Adrenal gland (tissue), 12 donors: ENCODE data around the gene NDUFAF5. TPM values are rescaled to one million over a fixed set of nuclear protein-coding genes. Genes with fewer than 3 reads are reported as not detected.

ENCODE experiments used
- DNase-seq, 7 donors: peaks; one replicate each; pipeline ENCODE4 v3.0.0-alpha.2; 2019 to 2020
- H3K27ac ChIP-seq, 5 donors: fragments of 200-600 bp; sonication (generic) in 4 of 5; 1 replicate in 3 of 5; 2 replicates in 2 of 5; pipeline versions ENCODE4 v1.5.1 to v1.8.0; 2016 to 2020; ENCODE audit warnings: mild to moderate bottlenecking in 1 of 5
- H3K27me3 ChIP-seq: fragments of 200-600 bp; 2 replicates; pipeline ENCODE4 v1.8.0; 2021
- H3K36me3 ChIP-seq, 2 donors: fragments of 200-600 bp; replicated peaks in 1 of 2; 1 replicate in 1 of 2; 2 replicates in 1 of 2; pipeline versions ENCODE4 v1.5.1 to v1.8.0; 2018 to 2022
- H3K4me1 ChIP-seq, 2 donors: fragments of 200-600 bp; replicated peaks in 1 of 2; 1 replicate in 1 of 2; 2 replicates in 1 of 2; pipeline versions ENCODE4 v1.5.1 to v1.8.0; 2018 to 2021
- H3K4me3 ChIP-seq, 4 donors: fragments of 200-600 bp; sonication (generic) in 3 of 4; one replicate each; pipeline ENCODE4 v1.5.1; 2016 to 2018
- H3K9me3 ChIP-seq, 3 donors: fragments of 200-600 bp; sonication (generic) in 1 of 3; replicated peaks in 1 of 3; 1 replicate in 2 of 3; 2 replicates in 1 of 3; pipeline versions ENCODE4 v1.5.1 to v1.8.0; 2016 to 2021
- CTCF ChIP-seq, 6 experiments: fragments of 450-650 bp in 4 of 6; fragments of 200-600 bp in 2 of 6; sonication (generic) in 1 of 6; IDR thresholded peaks; 1 replicate in 5 of 6; 2 replicates in 1 of 6; pipeline versions ENCODE4 v1.5.1 to v1.8.0; 2016 to 2021; ENCODE audit warnings: antibody characterized with exemption in 6 of 6, mild to moderate bottlenecking in 2 of 6, moderate library complexity in 1 of 6
- POLR2A ChIP-seq, 2 donors: fragments of 450-650 bp; IDR thresholded peaks; one replicate each; pipeline ENCODE4 v1.6.1; 2017; ENCODE audit warnings: antibody characterized with exemption in 2 of 2, mild to moderate bottlenecking in 2 of 2, moderate library complexity in 1 of 2
- WGBS, 4 donors: extraction: QIAGEN DNeasy Blood & Tissue Kit in 2 of 4; methylation state at CpG; one replicate each; pipeline versions ENCODE4 v1.1.5 to v1.1.7; 2013 to 2017; 5-methylcytosine and 5-hydroxymethylcytosine counted together
- intact Hi-C, 2 donors: fragments of 100-400 bp; cut with DNase I; formaldehyde crosslinking; loops; one replicate each; pipeline versions ENCODE4 v1.14.1 to v1.15.0; 2022 to 2023
- polyA plus RNA-seq, 3 donors: library from polyadenylated mRNA; stranded (reverse); fragments of 200-250 nt in 2 of 3; fragments of 350-450 nt in 1 of 3; fragmentation: Illumina TruSeq in 1 of 3; extraction: RNeasy Lipid Tissue Mini Kit (QIAGEN cat#74804) in 1 of 3; gene quantifications; one replicate each; pipeline ENCODE4 v1.2.3, GENCODE V29; 2013 to 2014
- total RNA-seq, 9 donors: library from RNA; depleted of rRNA in 4 of 9; stranded (reverse); fragments of >200 nt in 4 of 9; fragments of 120-200 nt in 1 of 9; fragmentation: NEBNext Ultra II Directional in 1 of 9; extraction: Animal tissue kit (Norgen Biotek cat#: 25700) in 1 of 9; gene quantifications; one replicate each; pipeline versions ENCODE4 v1.1.0 to v1.2.4, GENCODE V29; 2013 to 2023
- donor health status: healthy with polysubstance abuse.
- donor health status: Bipolar disorder and iron deficiency.
- donor health status: DM: yes; HTN: yes; CAD: no.
- donor health status: DM: no; HTN: no; CAD: no.
- donor health status: DM: no; HTN: no; CAD: no.
- donor health status: DM: yes; HTN: yes; CAD: no.

The NDUFAF5 gene
- total and polyA plus RNA-seq, 12 donors: 6.3 to 54.1 (median 22.9) TPM

GRCh38 chr20:13739731-13740649, 44.8 kb upstream of the NDUFAF5 start:
- intact Hi-C loops: no loop called here
- WGBS, 4 donors: 73 to 84% (median 77%) methylated on average over 3 of the region's 3 CpGs
- DNase-seq: no peak
- peaks cover 15 to 26% of the 10 kb centered on the region in 2 donors for H3K4me1 ChIP-seq
- H3K4me3 ChIP-seq: no peak overlapping the region
- no peaks in the 10 kb centered on the region for H3K27me3 ChIP-seq
- H3K36me3 ChIP-seq: no peaks in the 10 kb centered on the region
- peak overlapping the region in 1 of 5 donors; percentile 19 for H3K27ac ChIP-seq
- peaks cover 0 to 8% (median 0%) of the 10 kb centered on the region in 3 donors for H3K9me3 ChIP-seq
- TF ChIP-seq POLR2A (IDR thresholded peaks at IDR 0.05) (no peak), CTCF (IDR thresholded peaks at IDR 0.05) (no peak)

GRCh38 chr20:13741879-13742278, 42.9 kb upstream of the NDUFAF5 start:
- H3K4me3 ChIP-seq: no peak overlapping the region
- H3K9me3 ChIP-seq: peaks cover 0 to 8% (median 0%) of the 10 kb centered on the region in 3 donors
- 90 to 97% (median 94%) methylated on average over 6 of the region's 6 CpGs for WGBS, 4 donors
- intact Hi-C loops: no loop called here
- H3K36me3 ChIP-seq: no peaks in the 10 kb centered on the region
- no peak for TF ChIP-seq POLR2A (IDR thresholded peaks at IDR 0.05)
- no peak for TF ChIP-seq CTCF (IDR thresholded peaks at IDR 0.05)
- no peaks in the 10 kb centered on the region for H3K27me3 ChIP-seq
- H3K4me1 ChIP-seq: peaks cover 6 to 16% of the 10 kb centered on the region in 2 donors
- no peak overlapping the region for H3K27ac ChIP-seq
- no peak for DNase-seq

GRCh38 chr20:13744352-13744751, 40.5 kb upstream of the NDUFAF5 start:
- peaks cover 0 to 5% of the 10 kb centered on the region in 2 donors for H3K4me1 ChIP-seq
- no peak overlapping the region for H3K27ac ChIP-seq
- WGBS, 4 donors: 63 to 80% (median 76%) methylated on average over 1 of the region's 1 CpG
- H3K27me3 ChIP-seq: no peaks in the 10 kb centered on the region
- no peak overlapping the region for H3K4me3 ChIP-seq
- intact Hi-C loops: no loop called here
- no peak for DNase-seq
- no peaks in the 10 kb centered on the region for H3K36me3 ChIP-seq
- no peak for TF ChIP-seq POLR2A (IDR thresholded peaks at IDR 0.05)
- no peak for TF ChIP-seq CTCF (IDR thresholded peaks at IDR 0.05)
- H3K9me3 ChIP-seq: peaks cover 0 to 8% (median 0%) of the 10 kb centered on the region in 3 donors

- intact Hi-C loops: no loop called here
Observed at GRCh38 chr20:13745784-13746183, 39.0 kb upstream of the NDUFAF5 start.

More at GRCh38 chr20:13745784-13746183, 39.0 kb upstream of the NDUFAF5 start:
- H3K4me1 ChIP-seq: no peaks in the 10 kb centered on the region
- WGBS, 4 donors: 62 to 100% (median 99%) methylated on average over 2 of the region's 2 CpGs
- H3K36me3 ChIP-seq: peaks cover 0 to 3% of the 10 kb centered on the region in 2 donors
- DNase-seq: no peak
- H3K27me3 ChIP-seq: no peaks in the 10 kb centered on the region
- H3K27ac ChIP-seq: no peak overlapping the region
- peaks cover 0 to 3% (median 0%) of the 10 kb centered on the region in 3 donors for H3K9me3 ChIP-seq
- no peak overlapping the region for H3K4me3 ChIP-seq
- TF ChIP-seq POLR2A (IDR thresholded peaks at IDR 0.05): no peak
- no peak for TF ChIP-seq CTCF (IDR thresholded peaks at IDR 0.05)
